Measurements from ENCODE around the gene TAF1. TPM values are rescaled to one million over a fixed set of nuclear protein-coding genes. Genes with fewer than 3 reads are reported as not detected.
A peak's percentile ranks its signal among the peaks of the same experiment; 100 is the strongest.
"Not testable (repeated sequence)": the region's sequence is repeated elsewhere in the genome, so short reads cannot be mapped to it uniquely, and the experiment has no call there.

Gene TAF1
- total and polyA plus RNA-seq, 10 donors: 7.0 to 84.3 (median 68.9) TPM

- H3K4me3 ChIP-seq: peak overlapping the region; percentile 52 to 80 (median 55)
- H3K27ac ChIP-seq: peak overlapping the region in 5 of 8 donors; percentile 41 to 70 (median 60)
These were observed 126.3 kb downstream of the TAF1 start for GRCh38 chrX:71492231-71493065.

DNA sequence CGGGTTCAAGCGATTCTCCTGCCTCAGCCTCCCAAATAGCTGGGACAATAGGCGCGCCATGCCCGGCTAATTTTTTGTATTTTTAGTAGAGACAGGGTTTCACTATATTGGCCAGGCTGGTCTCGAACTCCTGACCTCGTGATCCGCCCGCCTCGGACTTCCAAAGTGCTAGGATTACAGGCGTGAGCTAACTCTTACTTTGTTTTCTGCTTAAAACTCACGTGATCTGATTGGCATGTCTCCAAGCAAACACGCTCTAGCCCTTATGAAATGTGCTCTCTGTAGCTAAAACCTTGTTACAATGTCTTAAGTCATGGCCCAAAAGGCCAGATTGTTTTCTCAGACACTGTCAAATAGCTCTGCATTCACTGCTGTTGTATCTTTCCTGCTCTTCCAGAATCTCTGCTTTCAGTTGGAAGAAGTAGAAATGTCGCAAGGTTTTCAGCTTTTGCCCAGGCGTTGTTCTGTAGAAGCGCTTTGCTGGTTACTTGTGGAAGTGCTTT, 127.0 kb downstream of the TAF1 start:
- no peaks in the 10 kb centered on the region for H3K27me3 ChIP-seq (replicated peaks in 1 of 7)
- no peaks in the 10 kb centered on the region for H3K36me3 ChIP-seq
- no peak for TF ChIP-seq POLR2AphosphoS5 (IDR thresholded peaks at IDR 0.05)
- TF ChIP-seq CTCF (IDR thresholded peaks at IDR 0.05 in 8 of 11, conservative IDR thresholded peaks at IDR 0.05 in 3 of 11): no peak
- no peak for TF ChIP-seq POLR2A (IDR thresholded peaks at IDR 0.05)
- no peak for DNase-seq
- H3K27ac ChIP-seq: peak overlapping the region in 3 of 8 donors; percentile 41 to 70 (median 60)
- H3K4me1 ChIP-seq: peaks cover 0 to 10% (median 0%) of the 10 kb centered on the region in 6 donors
- H3K4me3 ChIP-seq: peak overlapping the region; percentile 52 to 80 (median 55)
- intact Hi-C loops (cut with DNase I; ENCODE audit: low total_unique reads): no loop called here
- no peaks in the 10 kb centered on the region for H3K9me3 ChIP-seq
- 49 to 77% (median 71%) methylated on average over 16 of the region's 16 CpGs for WGBS, 5 donors

More at GRCh38 chrX:71492231-71493065, 126.3 kb downstream of the TAF1 start:
- 1 to 52% (median 6%) methylated on average over 29 to 76 of the region's 76 CpGs for WGBS, 5 donors
- Histone ChIP-seq H3K36me3 (no peaks in the 10 kb centered on the region), H3K4me1 (peaks cover 0 to 10% (median 0%) of the 10 kb centered on the region in 6 donors), H3K27me3 (replicated peaks in 1 of 7) (no peaks in the 10 kb centered on the region), H3K9me3 (no peaks in the 10 kb centered on the region)
- no peak for TF ChIP-seq CTCF (IDR thresholded peaks at IDR 0.05 in 8 of 11, conservative IDR thresholded peaks at IDR 0.05 in 3 of 11)
- TF ChIP-seq POLR2AphosphoS5 (IDR thresholded peaks at IDR 0.05): peak; percentile 36 to 79 (median 73)
- no peak for TF ChIP-seq POLR2A (IDR thresholded peaks at IDR 0.05)
- intact Hi-C loops (cut with DNase I; ENCODE audit: low total_unique reads): no loop called here
- peak; percentile 89 for DNase-seq

GRCh38 chrX:71495979-71496378, 129.8 kb downstream of the TAF1 start:
- H3K27me3 ChIP-seq (replicated peaks in 1 of 7); H3K27ac ChIP-seq; H3K4me1 ChIP-seq; DNase-seq; H3K9me3 ChIP-seq; intact Hi-C loops (cut with DNase I; ENCODE audit: low total_unique reads); H3K36me3 ChIP-seq; H3K4me3 ChIP-seq: not testable (repeated sequence)
- 68 to 89% (median 79%) methylated on average over 3 of the region's 3 CpGs for WGBS, 5 donors

DNA sequence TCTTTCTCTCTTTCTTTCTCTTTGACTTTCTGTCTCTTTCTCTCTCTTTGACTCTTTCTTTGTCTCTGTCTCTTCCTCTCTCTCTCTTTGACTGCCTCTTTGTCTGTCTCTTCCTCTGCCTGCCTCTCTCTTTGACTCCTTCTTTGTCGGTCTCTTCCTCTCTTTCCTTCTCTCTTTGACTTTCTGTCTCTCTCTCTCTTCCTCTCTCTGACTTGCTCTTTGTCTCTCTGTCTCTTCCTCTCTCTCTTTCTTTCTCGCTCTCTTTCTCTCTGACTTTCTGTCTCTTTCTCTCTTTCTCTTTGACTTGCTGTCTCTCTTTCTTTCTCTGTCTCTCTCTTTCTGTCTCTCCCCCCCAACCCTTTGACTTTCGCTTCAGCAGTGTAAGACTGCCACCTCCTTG, 130.3 kb downstream of the TAF1 start:
- no peak for TF ChIP-seq POLR2AphosphoS5 (IDR thresholded peaks at IDR 0.05)
- TF ChIP-seq CTCF (IDR thresholded peaks at IDR 0.05 in 8 of 11, conservative IDR thresholded peaks at IDR 0.05 in 3 of 11): no peak
- no peak for TF ChIP-seq POLR2A (IDR thresholded peaks at IDR 0.05)
- 79 to 87% (median 84%) methylated on average over 3 of the region's 3 CpGs for WGBS, 5 donors

DNA sequence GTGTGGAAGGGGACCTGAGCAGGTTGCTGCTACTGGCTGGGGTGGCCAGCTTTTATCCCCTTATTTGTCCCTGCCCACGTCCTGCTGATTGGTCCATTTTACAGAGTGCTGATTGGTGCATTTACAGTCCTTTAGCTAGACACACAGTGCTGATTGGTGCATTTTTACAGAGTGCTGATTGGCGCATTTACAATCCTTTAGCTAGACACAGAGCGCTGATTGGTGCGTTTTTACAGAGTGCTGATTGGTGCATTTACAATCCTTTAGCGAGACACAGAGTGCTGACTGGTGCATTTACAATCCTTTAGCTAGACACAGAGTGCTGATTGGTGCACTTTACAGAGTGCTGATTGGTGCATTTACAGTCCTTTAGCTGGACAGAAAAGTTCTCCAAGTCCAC, 135.9 kb downstream of the TAF1 start:
- H3K27ac ChIP-seq; H3K27me3 ChIP-seq (replicated peaks in 1 of 7); DNase-seq; H3K4me1 ChIP-seq; intact Hi-C loops (cut with DNase I; ENCODE audit: low total_unique reads); H3K36me3 ChIP-seq; H3K4me3 ChIP-seq; H3K9me3 ChIP-seq: not testable (repeated sequence)
- 78 to 98% (median 86%) methylated on average over 5 of the region's 5 CpGs for WGBS, 5 donors

More for the DNA sequence above, 130.3 kb downstream of the TAF1 start:
- Histone ChIP-seq H3K27ac (no peak overlapping the region), H3K27me3 (replicated peaks in 1 of 7) (no peaks in the 10 kb centered on the region), H3K4me3 (no peak overlapping the region), H3K9me3 (no peaks in the 10 kb centered on the region), H3K36me3 (no peaks in the 10 kb centered on the region), H3K4me1 (peaks cover 0 to 10% (median 0%) of the 10 kb centered on the region in 6 donors)
- DNase-seq: no peak
- intact Hi-C loops (cut with DNase I; ENCODE audit: low total_unique reads): no loop called here
